HCT116 (cell line): ENCODE data around the gene ELFN2. TPM values are rescaled to one million over a fixed set of nuclear protein-coding genes. Genes with fewer than 3 reads are reported as not detected.

Experiments used
- ATAC-seq: fragments of 200-7000 bp; cut with Tn5 transposase; 2 replicates; pipeline ENCODE4 v1.9.1; 2020; ENCODE audit warnings: mild to moderate bottlenecking, moderate library complexity
- BruUV-seq: library from RNA; stranded (reverse); fragments of 400-500 nt; replicated peaks from 2 replicates; lab custom pipeline; 2021; lab: Mats Ljungman, UMichigan
- CTCF ChIA-PET: fragments of 300-600 bp; sonication (Branson Sonifier 250); formaldehyde crosslinking; loops from one replicate; lab custom pipeline; 2021; ENCODE audit warnings: antibody characterized with exemption; lab: Charles Lee
- POLR2A ChIA-PET: fragments of 300-600, 350-600 bp; sonication (Branson Sonifier 250); formaldehyde crosslinking; loops from one replicate; lab custom pipeline; 2021; ENCODE audit warnings: antibody characterized with exemption; lab: Charles Lee
- RAD21 ChIA-PET, 2 experiments: fragments of 300-600 bp; sonication (Branson Sonifier 250); formaldehyde crosslinking; loops; one replicate each; lab custom pipeline; 2023; ENCODE audit warnings: low total read pairs in 2 of 2; ENCODE audit not compliant: uncharacterized antibody in 2 of 2, unreplicated experiment in 2 of 2, low non-redundant PET in 1 of 2; lab: Charles Lee
- DNase-seq: peaks from one replicate; pipeline ENCODE4 v3.0.0-alpha.2; 2010; ENCODE audit warnings: low read depth, low spot score
- H2AFZ ChIP-seq: fragments of 200-600 bp; shearing (Covaris generic), sonication (generic); 2 replicates; pipeline ENCODE4 v1.6.1; 2017; ENCODE audit warnings: low read depth, mixed run types, mixed read lengths, antibody characterized with exemption, low read length; ENCODE audit not compliant: poor library complexity, severe bottlenecking
- H3K27ac ChIP-seq: 2 replicates; pipeline ENCODE4 v1.5.1; 2012; ENCODE audit warnings: low read depth, low read length
- H3K27me3 ChIP-seq: fragments of 200-600 bp; sonication (generic); 2 replicates; pipeline ENCODE4 v1.6.1; 2016; ENCODE audit warnings: mixed run types, low read length, mixed read lengths; ENCODE audit not compliant: insufficient read depth
- H3K36me3 ChIP-seq, 2 experiments: fragments of 200-500 bp in 1 of 2; fragments of 200-600 bp in 1 of 2; sonication (Bioruptor generic) in 1 of 2; sonication (generic) in 1 of 2; 2 replicates each; pipeline versions ENCODE4 v1.5.1 to v1.6.1; 2014 to 2016; ENCODE audit warnings: low read length in 2 of 2, inconsistent platforms in 1 of 2, mixed read lengths in 1 of 2, mixed run types in 1 of 2; ENCODE audit not compliant: insufficient read depth in 2 of 2, control insufficient read depth in 1 of 2
- H3K4me1 ChIP-seq, 2 experiments: fragments of 200-600 bp in 1 of 2; sonication (generic) in 1 of 2; 2 replicates each; pipeline versions ENCODE4 v1.5.1 to v1.6.1; 2012 to 2017; ENCODE audit warnings: low read length in 2 of 2, inconsistent platforms in 1 of 2, mild to moderate bottlenecking in 1 of 2, mixed read lengths in 1 of 2, mixed run types in 1 of 2, moderate library complexity in 1 of 2; ENCODE audit not compliant: insufficient read depth in 2 of 2, control insufficient read depth in 1 of 2
- H3K4me2 ChIP-seq: fragments of 200-600 bp; sonication (generic); 2 replicates; pipeline ENCODE4 v1.6.1; 2017; ENCODE audit warnings: mixed run types, low read length, mixed read lengths
- H3K4me3 ChIP-seq, 2 experiments: fragments of 200-600 bp in 1 of 2; sonication (generic) in 1 of 2; replicated peaks in 1 of 2; 2 replicates each; pipeline ENCODE4 v1.5.1; 2011 to 2016; ENCODE audit warnings: low read length in 2 of 2, control low read depth in 1 of 2, low read depth in 1 of 2, mild to moderate bottlenecking in 1 of 2, mixed read lengths in 1 of 2, mixed run types in 1 of 2
- H3K79me2 ChIP-seq: fragments of 200-600 bp; sonication (generic); 2 replicates; pipeline ENCODE4 v1.6.1; 2017; ENCODE audit warnings: mild to moderate bottlenecking, mixed run types, low read length, moderate library complexity, mixed read lengths; ENCODE audit not compliant: insufficient read depth
- H3K9ac ChIP-seq: fragments of 200-600 bp; sonication (generic); 2 replicates; pipeline ENCODE4 v1.6.1; 2016; ENCODE audit warnings: low read length, mixed read lengths
- H3K9me2 ChIP-seq: fragments of 200-600 bp; sonication (generic), shearing (Covaris generic); 2 replicates; pipeline ENCODE4 v1.6.1; 2017; ENCODE audit warnings: mixed run types, mild to moderate bottlenecking, moderate library complexity; ENCODE audit not compliant: insufficient read depth
- H3K9me3 ChIP-seq, 2 experiments: fragments of 200-500 bp in 1 of 2; fragments of 200-600 bp in 1 of 2; sonication (Bioruptor generic) in 1 of 2; sonication (generic) in 1 of 2; 2 replicates each; pipeline ENCODE4 v1.6.1; 2014 to 2017; ENCODE audit warnings: low read length in 2 of 2, mixed read lengths in 2 of 2, inconsistent platforms in 1 of 2, low read depth in 1 of 2, mild to moderate bottlenecking in 1 of 2, mixed run types in 1 of 2, moderate library complexity in 1 of 2; ENCODE audit not compliant: control insufficient read depth in 1 of 2, insufficient read depth in 1 of 2
- H4K20me1 ChIP-seq: fragments of 200-600 bp; sonication (generic), shearing (Covaris generic); 2 replicates; pipeline ENCODE4 v1.6.1; 2017; ENCODE audit warnings: mixed run types, mild to moderate bottlenecking, moderate library complexity; ENCODE audit not compliant: insufficient read depth
- CBX3 ChIP-seq: IDR thresholded peaks from 2 replicates; pipeline ENCODE4 v1.6.1; 2012; ENCODE audit warnings: low read depth
- EGR1 ChIP-seq: IDR thresholded peaks from 2 replicates; pipeline ENCODE4 v1.6.1; 2012; ENCODE audit warnings: low read depth
- EZH2phosphoT487 ChIP-seq: fragments of 200-600 bp; IDR thresholded peaks from 2 replicates; pipeline ENCODE4 v1.6.1; 2018; ENCODE audit warnings: antibody characterized with exemption, borderline replicate concordance
- JUND ChIP-seq: IDR thresholded peaks from 2 replicates; pipeline ENCODE4 v1.6.1; 2012
- POLR2AphosphoS5 ChIP-seq: IDR thresholded peaks from 2 replicates; pipeline ENCODE4 v1.6.1; 2011; ENCODE audit warnings: mild to moderate bottlenecking, low read depth, low read length, moderate library complexity
- REST ChIP-seq: IDR thresholded peaks from 2 replicates; pipeline ENCODE4 v1.6.1; 2012; ENCODE audit warnings: low read depth
- SP1 ChIP-seq: IDR thresholded peaks from 2 replicates; pipeline ENCODE4 v1.6.1; 2012; ENCODE audit warnings: low read depth
- SRF ChIP-seq: IDR thresholded peaks from 2 replicates; pipeline ENCODE4 v1.6.1; 2012; ENCODE audit warnings: low read depth
- TCF7L2 ChIP-seq: IDR thresholded peaks from 2 replicates; pipeline ENCODE4 v1.7.0; 2011; ENCODE audit warnings: borderline replicate concordance, inconsistent platforms; ENCODE audit not compliant: insufficient read depth, insufficient read length; ENCODE audit errors: extremely low read depth
- YY1 ChIP-seq: IDR thresholded peaks from 2 replicates; pipeline ENCODE4 v1.6.1; 2011; ENCODE audit warnings: low read length, low read depth, moderate library complexity, mild to moderate bottlenecking; ENCODE audit not compliant: insufficient replicate concordance; ENCODE audit errors: extremely low read depth
- ZFX ChIP-seq: fragments of 450-650 bp; IDR thresholded peaks from 2 replicates; pipeline ENCODE4 v1.6.1; 2017
- intact Hi-C: fragments of 100-400 bp; cut with micrococcal nuclease; formaldehyde crosslinking; loops from 2 replicates; pipeline ENCODE4 v1.10.0; 2022
- total RNA-seq: library from RNA; stranded (reverse); gene quantifications from one replicate; pipeline ENCODE4 v1.2.1, GENCODE V29; 2021; ENCODE audit not compliant: unreplicated experiment

Gene ELFN2
- total RNA-seq, 1 experiment from 2014 or later = 45.4 TPM

DNA sequence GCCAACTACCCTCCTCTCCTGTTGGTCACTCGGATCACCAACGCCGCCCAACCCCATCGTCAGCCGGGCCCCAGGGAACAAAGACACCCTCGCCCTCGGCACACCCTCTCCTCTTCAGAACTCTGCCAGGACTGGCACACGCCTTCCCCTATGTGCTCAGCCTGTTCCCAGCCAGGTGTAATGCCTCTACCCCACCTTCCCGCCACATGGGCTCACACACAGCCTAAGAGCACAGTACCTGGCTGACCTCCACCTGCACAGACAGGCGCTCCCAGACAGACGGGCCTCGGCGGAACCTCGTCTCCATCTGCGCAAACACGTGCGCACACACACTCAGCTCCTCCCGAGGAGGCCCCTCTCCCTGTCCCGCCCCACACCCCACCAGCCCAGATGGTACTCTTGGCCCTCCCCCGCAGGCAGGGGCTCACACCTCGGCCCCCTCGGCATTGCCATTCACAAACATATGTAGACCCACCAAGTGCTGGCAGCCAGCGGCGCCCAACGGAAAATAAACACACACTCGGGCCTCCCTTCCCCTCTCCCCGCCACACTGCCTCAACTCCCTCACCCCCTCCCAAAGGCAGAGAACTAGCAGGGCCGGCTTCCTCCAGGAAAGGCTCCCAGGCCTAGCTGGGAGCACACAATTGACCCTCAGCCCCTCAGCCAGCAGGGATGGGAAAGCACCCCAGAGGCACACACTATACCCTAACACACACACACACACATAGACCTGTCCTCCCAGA lies 8.5 kb downstream of the ELFN2 start:
- Histone ChIP-seq H3K4me1 (peaks cover 6 to 29% of the 10 kb centered on the region in 2 experiments; a peak in 3 of 4 replicates), H3K9ac (no peak overlapping the region), H3K79me2 (peaks cover 93% of the 10 kb centered on the region), H3K9me2 (no peaks in the 10 kb centered on the region), H3K27me3 (no peaks in the 10 kb centered on the region), H3K36me3 (no peaks in the 10 kb centered on the region; a peak in 1 of 4 replicates), H3K4me2 (no peak overlapping the region), H3K9me3 (no peaks in the 10 kb centered on the region), H4K20me1 (no peaks in the 10 kb centered on the region), H3K4me3 (no peak overlapping the region), H2AFZ (no peak overlapping the region), H3K27ac (no peak overlapping the region; the same call in 1 of the 2 replicates)
- CTCF ChIA-PET = no interaction called here
- BruUV-seq = no TSS peak
- RAD21 ChIA-PET = no interaction called here
- DNase-seq = no peak
- no peak for ATAC-seq
- TF ChIP-seq SRF (no peak), YY1 (no peak), REST (no peak), POLR2AphosphoS5 (no peak), CBX3 (no peak), ZFX (no peak), EZH2phosphoT487 (no peak), SP1 (no peak), JUND (no peak), EGR1 (no peak), TCF7L2 (no peak)
- intact Hi-C loops = no loop called here
- POLR2A ChIA-PET = no interaction called here
